A549 (cell line): ENCODE results near the gene DDX47.

Experiments
- KDM1A ChIP-seq: fragments of 200-600 bp; sonication (generic); IDR thresholded peaks from 2 replicates; pipeline ENCODE4 v1.6.1; 2016; ENCODE audit warnings: low read depth, mild to moderate bottlenecking
- REST ChIP-seq: fragments of 200-600 bp; sonication (generic); IDR thresholded peaks from 2 replicates; pipeline ENCODE4 v1.6.1; 2016; ENCODE audit warnings: antibody characterized with exemption, mild to moderate bottlenecking, moderate library complexity
- TP53 ChIP-seq: fragments of 250-450 bp; sonication (Bioruptor Pico); IDR thresholded peaks from 2 replicates; pipeline ENCODE4 v1.5.0; 2021; ENCODE audit warnings: mild to moderate bottlenecking, moderate library complexity
- USF2 ChIP-seq: fragments of 450-650 bp; IDR thresholded peaks from 2 replicates; pipeline ENCODE4 v1.6.1; 2014; ENCODE audit warnings: antibody characterized with exemption
- ZC3H11A ChIP-seq: fragments of 450-650 bp; IDR thresholded peaks from 2 replicates; pipeline ENCODE4 v1.6.1; 2014; ENCODE audit warnings: antibody characterized with exemption, mild to moderate bottlenecking

- no peak for TF ChIP-seq KDM1A
- no peak for TF ChIP-seq USF2
- no peak for TF ChIP-seq ZC3H11A
- no peak for TF ChIP-seq REST
- no peak for TF ChIP-seq TP53
These were observed 64.1 kb downstream of the DDX47 start for GRCh38 chr12:12877153-12877768.
